GM12891 (cell line): ENCODE results near the gene SCNN1A.

ENCODE experiments used
- PAX5 ChIP-seq: IDR thresholded peaks from 2 replicates; pipeline ENCODE4 v1.6.1; 2011; ENCODE audit warnings: low read length, moderate library complexity, mild to moderate bottlenecking; ENCODE audit not compliant: insufficient read depth, severe bottlenecking
- POLR2A ChIP-seq: IDR thresholded peaks from 2 replicates; pipeline ENCODE4 v1.6.1; 2011; ENCODE audit warnings: low read depth, low read length, control low read depth
- POLR2AphosphoS5 ChIP-seq: IDR thresholded peaks from 2 replicates; pipeline ENCODE4 v1.6.1; 2011; ENCODE audit warnings: low read depth, low read length, control low read depth
- SPI1 ChIP-seq: IDR thresholded peaks from 2 replicates; pipeline ENCODE4 v1.6.1; 2011; ENCODE audit warnings: low read depth, low read length, control low read depth
- TAF1 ChIP-seq: IDR thresholded peaks from 2 replicates; pipeline ENCODE4 v1.6.1; 2011; ENCODE audit warnings: low read depth, low read length, control low read depth

DNA sequence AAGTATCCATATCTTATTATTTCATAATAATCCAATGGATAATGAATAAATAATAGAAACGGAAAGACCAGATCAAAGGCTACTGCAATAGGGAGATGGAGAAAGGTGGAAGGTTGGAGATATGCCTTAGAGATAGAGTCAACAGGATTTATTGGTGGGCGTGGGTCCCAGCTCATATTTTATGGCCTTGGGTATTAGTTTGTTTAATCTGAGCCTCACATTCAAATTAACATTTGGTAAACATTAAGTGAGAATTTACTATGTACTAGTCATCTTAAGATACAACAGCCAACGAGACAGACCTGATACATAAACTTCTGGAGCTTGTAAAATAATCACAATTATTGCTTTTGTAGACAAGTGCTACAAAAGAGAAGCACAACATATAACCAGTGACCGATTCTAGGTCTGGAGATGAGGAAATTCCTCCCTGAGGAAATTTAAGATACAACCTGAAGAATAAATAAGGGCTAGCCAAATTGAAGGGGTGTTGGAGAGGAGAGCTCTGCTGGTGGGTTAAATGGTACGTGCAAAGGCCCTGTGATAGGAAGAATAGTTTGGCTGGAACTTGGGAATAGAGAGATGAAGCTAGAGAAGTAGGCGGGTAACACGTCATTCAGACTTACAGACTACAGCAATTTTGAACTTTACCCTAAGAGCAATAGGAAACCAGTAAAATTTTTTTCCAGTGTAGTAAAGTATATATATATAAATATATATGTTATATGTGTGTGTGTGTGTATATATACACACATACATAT, 24.7 kb upstream of the SCNN1A start:
- TF ChIP-seq POLR2A (no peak), POLR2AphosphoS5 (no peak), TAF1 (no peak), SPI1 (no peak), PAX5 (no peak)
